Measurements from ENCODE around the gene TMED10. TPM values are rescaled to one million over a fixed set of nuclear protein-coding genes. Genes with fewer than 3 reads are reported as not detected.

Gene TMED10
- total RNA-seq, 1 donor from 2014 or later: 363 TPM

- Histone ChIP-seq H3K36me3 (ENCODE audit: control insufficient read depth, insufficient read depth, low read length) (peaks cover 14% of the 10 kb centered on the region), H3K27me3 (ENCODE audit: control insufficient read depth, insufficient read depth, low read length) (no peaks in the 10 kb centered on the region), H3K4me3 (ENCODE audit: low read depth, low read length) (no peak overlapping the region)
- TF ChIP-seq, protein P1, sequence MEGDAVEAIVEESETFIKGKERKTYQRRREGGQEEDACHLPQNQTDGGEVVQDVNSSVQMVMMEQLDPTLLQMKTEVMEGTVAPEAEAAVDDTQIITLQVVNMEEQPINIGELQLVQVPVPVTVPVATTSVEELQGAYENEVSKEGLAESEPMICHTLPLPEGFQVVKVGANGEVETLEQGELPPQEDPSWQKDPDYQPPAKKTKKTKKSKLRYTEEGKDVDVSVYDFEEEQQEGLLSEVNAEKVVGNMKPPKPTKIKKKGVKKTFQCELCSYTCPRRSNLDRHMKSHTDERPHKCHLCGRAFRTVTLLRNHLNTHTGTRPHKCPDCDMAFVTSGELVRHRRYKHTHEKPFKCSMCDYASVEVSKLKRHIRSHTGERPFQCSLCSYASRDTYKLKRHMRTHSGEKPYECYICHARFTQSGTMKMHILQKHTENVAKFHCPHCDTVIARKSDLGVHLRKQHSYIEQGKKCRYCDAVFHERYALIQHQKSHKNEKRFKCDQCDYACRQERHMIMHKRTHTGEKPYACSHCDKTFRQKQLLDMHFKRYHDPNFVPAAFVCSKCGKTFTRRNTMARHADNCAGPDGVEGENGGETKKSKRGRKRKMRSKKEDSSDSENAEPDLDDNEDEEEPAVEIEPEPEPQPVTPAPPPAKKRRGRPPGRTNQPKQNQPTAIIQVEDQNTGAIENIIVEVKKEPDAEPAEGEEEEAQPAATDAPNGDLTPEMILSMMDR (IDR thresholded peaks at IDR 0.05; ENCODE audit: insufficient read depth, low read length, severe bottlenecking): no peak
- FAIRE-seq (peak; percentile 58), DNase-seq (ENCODE audit: low read depth) (no peak)
These were observed 79.5 kb downstream of the TMED10 start for GRCh38 chr14:75096959-75097358.

DNA sequence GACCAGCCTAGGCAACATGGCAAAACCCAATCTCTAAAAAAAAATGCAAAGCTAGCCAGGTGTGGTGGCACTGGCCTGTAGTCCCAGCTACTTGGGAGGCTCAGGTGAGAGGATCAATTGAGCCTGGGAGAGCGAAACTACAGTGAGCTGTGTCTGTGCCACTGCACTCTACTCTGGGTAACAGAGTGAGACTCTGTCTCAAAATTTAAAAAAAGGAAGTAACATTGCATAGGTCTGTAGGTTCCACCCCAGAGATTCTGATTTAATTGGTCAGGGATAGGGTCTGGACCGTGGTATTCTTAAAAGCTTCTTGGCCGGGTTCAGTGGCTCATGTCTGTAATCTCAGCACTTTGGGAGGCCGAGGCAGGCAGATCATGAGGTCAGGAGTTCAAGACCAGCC lies 80.7 kb downstream of the TMED10 start:
- Histone ChIP-seq H3K36me3 (ENCODE audit: control insufficient read depth, insufficient read depth, low read length) (peaks cover 12% of the 10 kb centered on the region), H3K27me3 (ENCODE audit: control insufficient read depth, insufficient read depth, low read length) (no peaks in the 10 kb centered on the region), H3K4me3 (ENCODE audit: low read depth, low read length) (no peak overlapping the region)
- TF ChIP-seq, protein P1 (IDR thresholded peaks at IDR 0.05; ENCODE audit: insufficient read depth, low read length, severe bottlenecking): no peak
- no peak for DNase-seq (ENCODE audit: low read depth)
- FAIRE-seq: no peak

DNA sequence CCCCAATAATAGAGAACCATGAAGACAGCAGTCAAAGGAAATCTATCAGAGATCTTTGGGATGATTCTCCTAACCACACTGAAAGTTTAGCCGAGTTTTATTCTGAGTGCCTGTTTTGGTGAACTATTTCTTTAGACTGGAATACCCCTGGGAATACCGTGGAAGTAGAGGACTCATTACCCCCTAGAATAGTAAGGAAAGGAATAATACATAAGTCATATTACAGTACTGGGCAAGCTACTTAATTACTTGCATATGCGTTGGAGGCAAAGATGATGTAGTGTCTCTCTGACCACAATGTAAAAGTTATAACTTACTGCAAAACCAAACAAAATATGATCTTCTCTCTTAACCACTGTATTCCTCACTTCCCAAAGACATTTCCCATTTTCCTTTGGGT lies 81.5 kb downstream of the TMED10 start:
- DNase-seq (ENCODE audit: low read depth) (no peak), FAIRE-seq (no peak)
- Histone ChIP-seq H3K27me3 (ENCODE audit: control insufficient read depth, insufficient read depth, low read length) (no peaks in the 10 kb centered on the region), H3K4me3 (ENCODE audit: low read depth, low read length) (no peak overlapping the region), H3K36me3 (ENCODE audit: control insufficient read depth, insufficient read depth, low read length) (peaks cover 11% of the 10 kb centered on the region)
- TF ChIP-seq, protein P1 (IDR thresholded peaks at IDR 0.05; ENCODE audit: insufficient read depth, low read length, severe bottlenecking): no peak

DNA sequence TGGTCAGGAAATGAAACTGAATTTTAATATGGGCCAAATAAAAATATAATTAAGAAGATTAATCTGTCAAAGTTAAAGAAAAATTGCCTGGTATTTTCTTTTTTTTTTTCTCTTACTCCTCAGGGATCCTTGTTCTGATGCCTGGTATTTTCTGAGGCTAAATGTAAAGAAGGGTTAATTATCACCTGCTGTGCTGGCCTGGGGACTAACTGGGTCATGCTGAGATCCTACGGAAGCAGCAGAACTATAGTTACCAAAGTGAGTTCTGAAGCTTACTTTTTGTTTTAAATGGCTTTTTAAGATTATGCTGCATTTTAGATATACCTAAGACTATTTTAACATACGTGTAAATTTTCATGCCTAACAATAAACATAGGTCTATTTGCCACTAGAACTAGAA lies 83.7 kb downstream of the TMED10 start:
- no peak for DNase-seq (ENCODE audit: low read depth)
- FAIRE-seq: no peak
- Histone ChIP-seq H3K27me3 (ENCODE audit: control insufficient read depth, insufficient read depth, low read length) (no peaks in the 10 kb centered on the region), H3K4me3 (ENCODE audit: low read depth, low read length) (no peak overlapping the region), H3K36me3 (ENCODE audit: control insufficient read depth, insufficient read depth, low read length) (peaks cover 11% of the 10 kb centered on the region)
- TF ChIP-seq, protein P1 (IDR thresholded peaks at IDR 0.05; ENCODE audit: insufficient read depth, low read length, severe bottlenecking): no peak

GRCh38 chr14:75091251-75091650 lies 85.2 kb downstream of the TMED10 start:
- H3K36me3 ChIP-seq (ENCODE audit: control insufficient read depth, insufficient read depth, low read length): peaks cover 15% of the 10 kb centered on the region

GRCh38 chr14:75090353-75090752 lies 86.1 kb downstream of the TMED10 start:
- no peaks in the 10 kb centered on the region for H3K27me3 ChIP-seq (ENCODE audit: control insufficient read depth, insufficient read depth, low read length)
- H3K4me3 ChIP-seq (ENCODE audit: low read depth, low read length): no peak overlapping the region
- peaks cover 13% of the 10 kb centered on the region for H3K36me3 ChIP-seq (ENCODE audit: control insufficient read depth, insufficient read depth, low read length)
- FAIRE-seq (no peak), DNase-seq (ENCODE audit: low read depth) (peak; percentile 17)
- TF ChIP-seq, protein P1 (IDR thresholded peaks at IDR 0.05; ENCODE audit: insufficient read depth, low read length, severe bottlenecking): no peak

More at GRCh38 chr14:75091251-75091650, 85.2 kb downstream of the TMED10 start:
- no peak overlapping the region for H3K4me3 ChIP-seq (ENCODE audit: low read depth, low read length)
- no peak for FAIRE-seq
- DNase-seq (ENCODE audit: low read depth): no peak
- no peaks in the 10 kb centered on the region for H3K27me3 ChIP-seq (ENCODE audit: control insufficient read depth, insufficient read depth, low read length)
- TF ChIP-seq, protein P1 (IDR thresholded peaks at IDR 0.05; ENCODE audit: insufficient read depth, low read length, severe bottlenecking): no peak
